ENCODE results near the gene ZIC2. TPM values are rescaled to one million over a fixed set of nuclear protein-coding genes. Genes with fewer than 3 reads are reported as not detected.
"Not testable (repeated sequence)": the region's sequence is repeated elsewhere in the genome, so short reads cannot be mapped to it uniquely, and the experiment has no call there.

ZIC2 gene
- total and polyA plus RNA-seq, 2 donors (not counting 1 experiment from before 2014, with no cell fraction given) = not detected

DNA sequence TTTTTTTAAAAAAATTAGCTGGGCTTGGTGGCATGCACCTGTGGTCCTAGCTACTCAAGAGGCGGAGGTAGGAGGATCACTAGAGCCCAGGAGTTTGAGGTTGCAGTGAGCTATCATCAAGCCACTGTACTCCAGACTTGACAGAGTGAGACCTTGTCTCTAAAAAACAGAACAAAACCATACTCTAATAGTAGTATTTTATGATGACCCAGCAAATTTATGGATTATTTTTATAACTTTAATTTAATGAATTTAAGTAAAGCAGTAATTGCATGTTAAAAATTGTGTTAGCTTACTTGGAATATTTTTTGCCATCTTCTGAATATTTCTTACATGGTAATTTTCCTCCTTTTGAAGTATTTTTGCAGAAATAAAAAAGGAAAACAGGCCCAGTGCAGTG lies 48.3 kb downstream of the ZIC2 start:
- Histone ChIP-seq H3K9me3 (ENCODE audit: control insufficient read depth, insufficient read depth, low read depth, low read length) (no peaks in the 10 kb centered on the region), H2AFZ (ENCODE audit: low read length) (no peak overlapping the region), H3K4me2 (ENCODE audit: extremely low read depth, insufficient read depth, low read length) (no peak overlapping the region), H3K36me3 (ENCODE audit: control insufficient read depth, insufficient read depth, low read length) (no peaks in the 10 kb centered on the region), H3K4me3 (replicated peaks in 1 of 4; ENCODE audit: control extremely low read depth in 1 of 4, insufficient read depth in 1 of 4, low read depth in 3 of 4, low read length in 4 of 4) (no peak overlapping the region), H4K20me1 (ENCODE audit: control insufficient read depth, extremely low read depth, insufficient read depth, low read length) (no peaks in the 10 kb centered on the region), H3K9ac (ENCODE audit: insufficient read depth, low read length) (no peak overlapping the region), H3K27ac (ENCODE audit: insufficient read depth, low read length) (no peak overlapping the region), H3K79me2 (ENCODE audit: control insufficient read depth, insufficient read depth, low read length) (no peaks in the 10 kb centered on the region), H3K4me1 (ENCODE audit: control insufficient read depth, extremely low read depth, insufficient read depth, low read length) (no peaks in the 10 kb centered on the region), H3K27me3 (ENCODE audit: control insufficient read depth, insufficient read depth, low read length) (no peaks in the 10 kb centered on the region)
- TF ChIP-seq, protein P1, sequence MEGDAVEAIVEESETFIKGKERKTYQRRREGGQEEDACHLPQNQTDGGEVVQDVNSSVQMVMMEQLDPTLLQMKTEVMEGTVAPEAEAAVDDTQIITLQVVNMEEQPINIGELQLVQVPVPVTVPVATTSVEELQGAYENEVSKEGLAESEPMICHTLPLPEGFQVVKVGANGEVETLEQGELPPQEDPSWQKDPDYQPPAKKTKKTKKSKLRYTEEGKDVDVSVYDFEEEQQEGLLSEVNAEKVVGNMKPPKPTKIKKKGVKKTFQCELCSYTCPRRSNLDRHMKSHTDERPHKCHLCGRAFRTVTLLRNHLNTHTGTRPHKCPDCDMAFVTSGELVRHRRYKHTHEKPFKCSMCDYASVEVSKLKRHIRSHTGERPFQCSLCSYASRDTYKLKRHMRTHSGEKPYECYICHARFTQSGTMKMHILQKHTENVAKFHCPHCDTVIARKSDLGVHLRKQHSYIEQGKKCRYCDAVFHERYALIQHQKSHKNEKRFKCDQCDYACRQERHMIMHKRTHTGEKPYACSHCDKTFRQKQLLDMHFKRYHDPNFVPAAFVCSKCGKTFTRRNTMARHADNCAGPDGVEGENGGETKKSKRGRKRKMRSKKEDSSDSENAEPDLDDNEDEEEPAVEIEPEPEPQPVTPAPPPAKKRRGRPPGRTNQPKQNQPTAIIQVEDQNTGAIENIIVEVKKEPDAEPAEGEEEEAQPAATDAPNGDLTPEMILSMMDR (conservative IDR thresholded peaks at IDR 0.05 in 1 of 2, IDR thresholded peaks at IDR 0.05 in 1 of 2; ENCODE audit: low read depth in 1 of 2, low read length in 2 of 2) = no peak
- no peak for TF ChIP-seq EZH2 (IDR thresholded peaks at IDR 0.05; ENCODE audit: low read length, missing control alignments)
- no peak for DNase-seq (ENCODE audit: low read depth in 2 of 2)

DNA sequence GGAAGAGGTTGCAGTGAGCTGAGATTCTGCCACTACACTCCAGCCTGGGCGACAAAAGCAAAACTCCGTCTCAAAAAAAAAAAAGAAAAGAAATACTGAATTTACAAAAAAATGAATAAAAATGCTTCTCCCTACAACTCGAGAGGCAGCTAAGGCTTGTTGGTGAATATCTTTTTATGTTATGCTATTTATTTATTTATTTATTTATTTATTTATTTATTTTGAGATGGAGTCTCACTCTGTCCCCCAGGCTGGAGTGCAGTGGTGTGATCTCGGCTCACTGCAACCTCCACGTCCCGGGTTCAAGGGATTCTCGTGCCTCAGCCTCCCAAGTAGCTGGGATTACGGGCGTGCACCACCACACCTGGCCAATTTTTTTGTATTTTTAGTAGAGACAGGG lies 51.1 kb downstream of the ZIC2 start:
- not testable (repeated sequence) for H3K4me3 ChIP-seq (replicated peaks in 1 of 4; ENCODE audit: control extremely low read depth in 1 of 4, insufficient read depth in 1 of 4, low read depth in 3 of 4, low read length in 4 of 4); H3K4me2 ChIP-seq (ENCODE audit: extremely low read depth, insufficient read depth, low read length); H3K4me1 ChIP-seq (ENCODE audit: control insufficient read depth, extremely low read depth, insufficient read depth, low read length); DNase-seq (ENCODE audit: low read depth in 2 of 2); H3K27me3 ChIP-seq (ENCODE audit: control insufficient read depth, insufficient read depth, low read length); H4K20me1 ChIP-seq (ENCODE audit: control insufficient read depth, extremely low read depth, insufficient read depth, low read length); H3K9ac ChIP-seq (ENCODE audit: insufficient read depth, low read length); H2AFZ ChIP-seq (ENCODE audit: low read length); H3K9me3 ChIP-seq (ENCODE audit: control insufficient read depth, insufficient read depth, low read depth, low read length); H3K36me3 ChIP-seq (ENCODE audit: control insufficient read depth, insufficient read depth, low read length); H3K27ac ChIP-seq (ENCODE audit: insufficient read depth, low read length); H3K79me2 ChIP-seq (ENCODE audit: control insufficient read depth, insufficient read depth, low read length)

DNA sequence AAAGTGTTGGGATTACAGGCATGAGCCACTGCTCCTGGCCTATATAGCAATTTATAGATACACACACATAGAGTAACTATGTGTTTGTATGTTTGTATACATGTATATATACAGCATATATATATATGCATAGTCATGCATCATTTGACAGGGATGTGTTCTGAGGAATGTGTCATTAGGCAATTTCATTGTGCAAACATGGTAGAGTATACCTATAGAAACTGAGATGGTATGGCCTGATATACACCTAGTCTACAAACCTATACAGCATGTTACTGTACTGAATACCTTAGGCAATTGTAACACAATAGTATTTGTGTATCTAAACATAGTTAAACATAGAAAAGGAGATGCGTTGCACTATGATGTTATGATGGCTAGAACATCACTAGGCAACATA lies 54.4 kb downstream of the ZIC2 start:
- Histone ChIP-seq H3K4me2 (ENCODE audit: extremely low read depth, insufficient read depth, low read length) (no peak overlapping the region), H3K4me1 (ENCODE audit: control insufficient read depth, extremely low read depth, insufficient read depth, low read length) (no peaks in the 10 kb centered on the region), H2AFZ (ENCODE audit: low read length) (no peak overlapping the region), H3K9ac (ENCODE audit: insufficient read depth, low read length) (no peak overlapping the region), H3K9me3 (ENCODE audit: control insufficient read depth, insufficient read depth, low read depth, low read length) (no peaks in the 10 kb centered on the region), H3K36me3 (ENCODE audit: control insufficient read depth, insufficient read depth, low read length) (no peaks in the 10 kb centered on the region), H4K20me1 (ENCODE audit: control insufficient read depth, extremely low read depth, insufficient read depth, low read length) (no peaks in the 10 kb centered on the region), H3K27me3 (ENCODE audit: control insufficient read depth, insufficient read depth, low read length) (no peaks in the 10 kb centered on the region), H3K4me3 (replicated peaks in 1 of 4; ENCODE audit: control extremely low read depth in 1 of 4, insufficient read depth in 1 of 4, low read depth in 3 of 4, low read length in 4 of 4) (no peak overlapping the region), H3K27ac (ENCODE audit: insufficient read depth, low read length) (no peak overlapping the region), H3K79me2 (ENCODE audit: control insufficient read depth, insufficient read depth, low read length) (no peaks in the 10 kb centered on the region)
- no peak for DNase-seq (ENCODE audit: low read depth in 2 of 2)
- TF ChIP-seq, protein P1 (conservative IDR thresholded peaks at IDR 0.05 in 1 of 2, IDR thresholded peaks at IDR 0.05 in 1 of 2; ENCODE audit: low read depth in 1 of 2, low read length in 2 of 2) = no peak
- no peak for TF ChIP-seq EZH2 (IDR thresholded peaks at IDR 0.05; ENCODE audit: low read length, missing control alignments)

Other genes with a start within 250 kb of the ZIC2 start
- gene ZIC5, start 10.0 kb upstream of the ZIC2 start, total RNA-seq = not detected in 2 replicates
- not detected in 2 replicates for gene ZIC5, start 10.0 kb upstream of the ZIC2 start, polyA plus RNA-seq
- 52.1 and 73.0 TPM in 2 replicates for gene PCCA, start 107.3 kb downstream of the ZIC2 start, total RNA-seq
- gene PCCA, start 107.3 kb downstream of the ZIC2 start, polyA plus RNA-seq = 11.2 and 13.4 TPM in 2 replicates

Data from fibroblast of lung (primary cell).